SU-DHL-6 (cell line): ENCODE results near the gene RAPGEF5.

Source experiments
- H2AFZ ChIP-seq: fragments of 200-600 bp; sonication (generic); 2 replicates; pipeline ENCODE4 v1.6.1; 2014; ENCODE audit warnings: low read depth, mild to moderate bottlenecking, moderate library complexity, mixed read lengths, antibody characterized with exemption, low read length; ENCODE audit not compliant: severe bottlenecking
- H3F3A ChIP-seq: fragments of 200-600 bp; shearing (Covaris generic); 2 replicates; pipeline ENCODE4 v1.6.0; 2016; ENCODE audit warnings: antibody characterized with exemption, mild to moderate bottlenecking; ENCODE audit not compliant: insufficient read depth
- H3K27ac ChIP-seq: fragments of 200-600 bp; sonication (generic); 2 replicates; pipeline ENCODE4 v1.5.1; 2016; ENCODE audit warnings: low read depth, mild to moderate bottlenecking, low read length, moderate library complexity, mixed read lengths
- H3K27me3 ChIP-seq: fragments of 200-600 bp; sonication (generic), shearing (Covaris generic); 2 replicates; pipeline ENCODE4 v1.6.0; 2014; ENCODE audit warnings: mild to moderate bottlenecking, low read length
- H3K36me3 ChIP-seq: fragments of 200-600 bp; sonication (generic); 2 replicates; pipeline ENCODE4 v1.6.1; 2014; ENCODE audit warnings: mild to moderate bottlenecking, low read length, mixed read lengths
- H3K4me2 ChIP-seq: fragments of 300-600, 200-600 bp; shearing (Covaris generic), sonication (generic); 2 replicates; pipeline ENCODE4 v1.6.0; 2014; ENCODE audit warnings: low read length, low read depth, mild to moderate bottlenecking; ENCODE audit not compliant: poor library complexity, severe bottlenecking
- H3K4me3 ChIP-seq: fragments of 200-600 bp; sonication (generic); 2 replicates; pipeline ENCODE4 v1.5.1; 2014; ENCODE audit warnings: antibody characterized with exemption, low read length, mild to moderate bottlenecking, mixed read lengths; ENCODE audit not compliant: insufficient read depth, poor library complexity, severe bottlenecking
- H3K79me2 ChIP-seq: fragments of 200-600 bp; sonication (generic); 2 replicates; pipeline ENCODE4 v1.6.1; 2014; ENCODE audit warnings: mild to moderate bottlenecking, low read length, moderate library complexity; ENCODE audit not compliant: insufficient read depth
- H3K9ac ChIP-seq: fragments of 200-600 bp; sonication (generic); 2 replicates; pipeline ENCODE4 v1.7.0; 2014; ENCODE audit warnings: mild to moderate bottlenecking, low read length
- H3K9me2 ChIP-seq: fragments of 200-600 bp; sonication (generic); replicated peaks from 2 replicates; pipeline ENCODE4 v1.6.1; 2014; ENCODE audit warnings: low read length; ENCODE audit not compliant: insufficient read depth
- H3K9me3 ChIP-seq: fragments of 200-600 bp; sonication (generic); 2 replicates; pipeline ENCODE4 v1.6.1; 2014; ENCODE audit warnings: low read length, mixed read lengths; ENCODE audit not compliant: insufficient read depth
- H4K20me1 ChIP-seq: fragments of 200-600 bp; sonication (generic); 2 replicates; pipeline ENCODE4 v1.6.1; 2014; ENCODE audit warnings: low read depth, mild to moderate bottlenecking, antibody characterized with exemption, low read length, moderate library complexity, mixed read lengths
- CTCF ChIP-seq: fragments of 200-600 bp; sonication (generic); IDR thresholded peaks from one replicate; pipeline ENCODE4 v1.5.1; 2017; ENCODE audit warnings: antibody characterized with exemption, mild to moderate bottlenecking, low read length, moderate library complexity; ENCODE audit not compliant: insufficient read depth, poor library complexity, severe bottlenecking
- EZH2phosphoT487 ChIP-seq: fragments of 200-600 bp; sonication (generic), shearing (Covaris generic); conservative IDR thresholded peaks from 2 replicates; pipeline ENCODE4 v1.6.1; 2018; ENCODE audit warnings: mild to moderate bottlenecking, antibody characterized with exemption, low read length, moderate library complexity, mixed read lengths

RAPGEF5 gene

DNA sequence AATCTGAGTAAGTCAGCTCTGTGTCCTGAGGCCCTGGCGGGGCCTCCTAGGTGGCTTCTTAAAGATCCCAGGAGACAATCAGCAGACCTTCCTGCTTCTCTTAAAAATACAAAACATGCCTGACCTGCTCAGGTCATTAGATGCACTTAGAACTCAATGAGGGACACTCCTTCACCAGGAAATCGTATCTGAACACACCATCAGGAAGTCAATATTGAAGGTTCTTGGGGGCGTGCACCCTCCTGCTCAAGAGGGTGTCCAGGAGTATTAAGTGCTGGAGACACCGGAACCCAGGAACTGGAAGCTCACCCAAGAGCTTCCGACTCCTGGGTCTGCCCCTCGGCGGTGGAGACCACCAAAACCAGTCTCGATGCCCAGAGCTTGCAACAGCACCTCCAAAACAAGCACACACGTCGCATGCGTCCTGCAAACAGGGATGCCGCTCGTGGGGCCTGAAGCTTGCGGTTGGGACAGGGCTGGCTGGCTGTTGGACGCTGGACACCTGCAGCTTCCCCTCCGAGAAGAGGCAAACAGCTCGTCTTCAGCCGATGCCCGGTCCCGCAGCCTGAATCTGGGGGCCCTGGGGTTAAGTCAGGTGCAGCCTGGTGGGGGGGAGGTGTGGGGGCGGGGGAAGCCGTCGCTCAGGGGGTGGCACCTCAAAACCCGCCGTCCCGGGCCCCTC lies 803 bp downstream of the RAPGEF5 start:
- Histone ChIP-seq H2AFZ (peak overlapping the region; percentile 16), H3K9me2 (no peaks in the 10 kb centered on the region), H3K36me3 (no peaks in the 10 kb centered on the region), H3K4me3 (peak overlapping the region; percentile 50), H4K20me1 (no peaks in the 10 kb centered on the region), H3K4me2 (peak overlapping the region; percentile 55), H3K27me3 (no peaks in the 10 kb centered on the region), H3K9ac (peak overlapping the region; percentile 41; the same call in 1 of the 2 replicates), H3K9me3 (no peaks in the 10 kb centered on the region), H3K27ac (no peak overlapping the region), H3K79me2 (no peaks in the 10 kb centered on the region), H3F3A (no peaks in the 10 kb centered on the region)
- TF ChIP-seq CTCF = no peak
- TF ChIP-seq EZH2phosphoT487 = no peak

DNA sequence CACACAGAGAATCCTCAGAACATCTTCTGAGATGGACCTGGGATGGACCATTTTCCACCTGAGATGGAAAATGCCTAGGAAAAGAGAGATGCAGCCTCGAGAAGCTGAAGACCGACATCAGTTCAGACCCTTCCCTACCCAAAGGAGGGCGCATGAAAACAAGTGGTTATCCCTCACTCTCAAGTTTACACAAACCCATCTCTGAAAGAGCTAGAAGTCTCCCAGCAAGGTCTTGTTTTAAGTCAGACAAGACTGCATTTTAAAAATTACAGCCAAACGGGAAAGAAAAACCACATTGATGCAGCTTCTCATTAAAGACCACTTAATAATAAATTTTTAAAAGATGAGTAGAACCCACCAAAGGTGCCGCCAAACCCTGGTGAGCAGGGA lies 1.3 kb downstream of the RAPGEF5 start:
- Histone ChIP-seq H3F3A (no peaks in the 10 kb centered on the region), H3K4me3 (peak overlapping the region; percentile 50), H3K27me3 (no peaks in the 10 kb centered on the region), H3K79me2 (no peaks in the 10 kb centered on the region), H3K9me3 (no peaks in the 10 kb centered on the region), H3K9ac (0 out of 2 replicates have a peak overlapping the region, but pooled peaks have one; percentile 41), H2AFZ (peak overlapping the region; percentile 16), H3K9me2 (no peaks in the 10 kb centered on the region), H4K20me1 (no peaks in the 10 kb centered on the region), H3K27ac (no peak overlapping the region), H3K4me2 (peak overlapping the region; percentile 55), H3K36me3 (no peaks in the 10 kb centered on the region)
- no peak for TF ChIP-seq CTCF
- TF ChIP-seq EZH2phosphoT487 = no peak

DNA sequence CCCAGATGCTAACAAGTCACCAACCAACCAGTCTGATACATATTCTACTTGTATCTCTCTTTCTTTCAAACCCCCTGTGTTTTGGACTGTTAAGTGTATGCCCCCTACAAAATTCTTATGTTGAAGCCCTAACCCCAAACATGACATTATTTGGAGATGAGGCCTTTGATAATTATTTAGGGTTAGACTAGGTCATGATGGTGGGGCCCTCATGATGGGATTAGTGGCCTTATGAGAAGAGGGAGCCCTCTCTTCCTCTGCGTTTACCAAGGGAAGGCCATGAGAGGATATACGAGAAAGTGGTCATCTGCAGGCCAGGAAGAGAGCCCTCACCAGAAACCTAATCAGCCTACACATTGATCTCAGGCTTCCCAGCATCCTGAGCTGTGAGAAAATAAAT lies 2.5 kb downstream of the RAPGEF5 start:
- no peaks in the 10 kb centered on the region for H3K9me2 ChIP-seq
- no peaks in the 10 kb centered on the region for H3K9me3 ChIP-seq
- no peak overlapping the region for H3K4me3 ChIP-seq
- H4K20me1 ChIP-seq = no peaks in the 10 kb centered on the region
- H3K36me3 ChIP-seq = no peaks in the 10 kb centered on the region
- no peak overlapping the region for H3K4me2 ChIP-seq
- H3F3A ChIP-seq = no peaks in the 10 kb centered on the region
- H3K27me3 ChIP-seq = no peaks in the 10 kb centered on the region
- no peak overlapping the region for H2AFZ ChIP-seq
- no peak overlapping the region for H3K9ac ChIP-seq
- no peak for TF ChIP-seq EZH2phosphoT487
- TF ChIP-seq CTCF = no peak
- H3K79me2 ChIP-seq = no peaks in the 10 kb centered on the region
- H3K27ac ChIP-seq = no peak overlapping the region
